Endothelial cell of umbilical vein (primary cell): ENCODE results near the gene TRANK1. TPM values are rescaled to one million over a fixed set of nuclear protein-coding genes. Genes with fewer than 3 reads are reported as not detected.

Source experiments
- BruUV-seq: library from RNA; stranded (reverse); fragments of 400-500 nt; replicated peaks from 2 replicates; lab custom pipeline; 2021; lab: Mats Ljungman, UMichigan
- CTCF ChIA-PET: fragments of 300-600, 350-600 bp; sonication (Branson Sonifier 250); formaldehyde crosslinking; loops from one replicate; lab custom pipeline; 2021; ENCODE audit warnings: antibody characterized with exemption, inconsistent platforms; lab: Charles Lee
- POLR2A ChIA-PET: fragments of 300-600, 350-600 bp; sonication (Branson Sonifier 250); formaldehyde crosslinking; loops from one replicate; lab custom pipeline; 2021; ENCODE audit warnings: antibody characterized with exemption, inconsistent platforms; lab: Charles Lee
- DNase-seq: peaks from one replicate; pipeline ENCODE4 v3.0.0-alpha.2; 2011; ENCODE audit warnings: low read depth, low spot score
- FAIRE-seq: peaks from 2 replicates; lab custom pipeline; 2011; peaks lifted over from hg19 to GRCh38; lab: Jason Lieb, UNC
- H2AFZ ChIP-seq: 2 replicates; pipeline ENCODE4 v1.6.0; 2012; ENCODE audit warnings: low read depth, low read length, control low read depth, inconsistent platforms
- H3K27ac ChIP-seq: 2 replicates; pipeline ENCODE4 v1.5.1; 2011; ENCODE audit warnings: low read depth, mild to moderate bottlenecking, control low read depth, low read length, moderate library complexity; ENCODE audit not compliant: insufficient read depth
- H3K27me3 ChIP-seq, 2 experiments: 2 replicates each; pipeline versions ENCODE4 v1.6.0 to v1.6.1; 2011; ENCODE audit warnings: low read length in 2 of 2, mixed read lengths in 1 of 2; ENCODE audit not compliant: control insufficient read depth in 2 of 2, insufficient read depth in 2 of 2
- H3K36me3 ChIP-seq, 2 experiments: 2 replicates in 1 of 2; 3 replicates in 1 of 2; pipeline ENCODE4 v1.5.1; 2011; ENCODE audit warnings: low read length in 2 of 2, mild to moderate bottlenecking in 1 of 2, moderate library complexity in 1 of 2; ENCODE audit not compliant: control insufficient read depth in 2 of 2, insufficient read depth in 2 of 2; ENCODE audit errors: extremely low read depth in 1 of 2
- H3K4me1 ChIP-seq: 3 replicates; pipeline ENCODE4 v1.5.1; 2011; ENCODE audit warnings: mild to moderate bottlenecking, low read length; ENCODE audit not compliant: control insufficient read depth, insufficient read depth; ENCODE audit errors: extremely low read depth
- H3K4me2 ChIP-seq: 2 replicates; pipeline ENCODE4 v1.6.1; 2011; ENCODE audit warnings: low read length, control low read depth, mixed read lengths; ENCODE audit not compliant: insufficient read depth
- H3K4me3 ChIP-seq, 3 experiments: fragments of 200-600 bp in 1 of 3; sonication (generic), shearing (Covaris generic) in 1 of 3; replicated peaks in 1 of 3; 2 replicates each; pipeline ENCODE4 v1.5.1; 2011 to 2016; ENCODE audit warnings: control low read depth in 3 of 3, low read length in 3 of 3, mild to moderate bottlenecking in 2 of 3, inconsistent platforms in 1 of 3, low read depth in 1 of 3, moderate library complexity in 1 of 3; ENCODE audit not compliant: insufficient read depth in 1 of 3
- H3K79me2 ChIP-seq: 2 replicates; pipeline ENCODE4 v1.6.0; 2012; ENCODE audit warnings: low read length, inconsistent platforms; ENCODE audit not compliant: control insufficient read depth, insufficient read depth
- H3K9ac ChIP-seq: replicated peaks from 2 replicates; pipeline ENCODE3; 2011; ENCODE audit warnings: low read length, control low read depth; ENCODE audit not compliant: insufficient read depth; ENCODE audit errors: extremely low read depth
- H3K9me1 ChIP-seq: replicated peaks from 3 replicates; pipeline ENCODE4 v1.6.0; 2011; ENCODE audit warnings: mild to moderate bottlenecking, low read length; ENCODE audit not compliant: control insufficient read depth, insufficient read depth; ENCODE audit errors: extremely low read depth
- H3K9me3 ChIP-seq: replicated peaks from 2 replicates; pipeline ENCODE4 v1.5.1; 2012; ENCODE audit warnings: low read length, inconsistent platforms; ENCODE audit not compliant: control insufficient read depth, insufficient read depth
- H4K20me1 ChIP-seq: replicated peaks from 2 replicates; pipeline ENCODE3; 2011; ENCODE audit warnings: mild to moderate bottlenecking, low read length; ENCODE audit not compliant: control insufficient read depth, insufficient read depth; ENCODE audit errors: extremely low read depth
- EZH2 ChIP-seq: IDR thresholded peaks from 2 replicates; pipeline ENCODE4 v1.6.1; 2012; ENCODE audit warnings: borderline replicate concordance, low read depth, mild to moderate bottlenecking, moderate library complexity, low read length, inconsistent platforms; ENCODE audit not compliant: severe bottlenecking
- FOS ChIP-seq: IDR thresholded peaks from 2 replicates; pipeline ENCODE4 v1.6.1; 2011; ENCODE audit warnings: mild to moderate bottlenecking, low read length, moderate library complexity, borderline replicate concordance; ENCODE audit not compliant: insufficient read depth
- GATA2 ChIP-seq: IDR thresholded peaks from 2 replicates; pipeline ENCODE4 v1.7.0; 2011; ENCODE audit warnings: low read depth, mild to moderate bottlenecking, moderate library complexity, mixed read lengths, low read length; ENCODE audit not compliant: insufficient read length, insufficient read depth
- JUN ChIP-seq: IDR thresholded peaks from 2 replicates; pipeline ENCODE4 v1.6.1; 2011; ENCODE audit warnings: borderline replicate concordance, low read depth; ENCODE audit not compliant: insufficient read length, insufficient read depth
- MYC ChIP-seq: IDR thresholded peaks from one replicate; pipeline ENCODE4 v1.6.1; 2011; ENCODE audit warnings: mild to moderate bottlenecking, low read depth, low read length
- POLR2A ChIP-seq: IDR thresholded peaks from 2 replicates; pipeline ENCODE4 v1.6.1; 2012; ENCODE audit warnings: low read depth, mild to moderate bottlenecking, control low read depth, low read length
- POLR2AphosphoS5 ChIP-seq: IDR thresholded peaks from 2 replicates; pipeline ENCODE4 v1.6.1; 2012; ENCODE audit warnings: low read depth, mild to moderate bottlenecking, control low read depth, low read length, moderate library complexity; ENCODE audit not compliant: insufficient read depth
- dilution Hi-C: fragments of 300-500 bp; cut with MboI; formaldehyde crosslinking; loops from one replicate; pipeline ENCODE4 v1.15.0; 2019; ENCODE audit warnings: low sequenced_read_pairs; ENCODE audit not compliant: extremely low pct_ligation_motif_present
- intact Hi-C: fragments of 100-400 bp; cut with micrococcal nuclease; formaldehyde crosslinking; loops from one replicate; pipeline ENCODE4 v1.10.0; 2022
- polyA plus RNA-seq, 4 experiments: library from polyadenylated mRNA; depleted of rRNA in 3 of 4; stranded (reverse) in 3 of 4; unstranded in 1 of 4; fragments of >200 nt; gene quantifications; 2 replicates each; pipeline versions ENCODE4 v1.2.1 to v1.2.3, GENCODE V29; 2011 to 2012; ENCODE audit warnings: missing spikeins in 1 of 4
- total RNA-seq: library from RNA; stranded (reverse); gene quantifications from 2 replicates; pipeline ENCODE4 v1.2.3, GENCODE V29; 2021
- TF ChIP-seq, protein P1 (sequence below), 2 donors: IDR thresholded peaks; 1 replicate in 1 of 2; 2 replicates in 1 of 2; pipeline ENCODE4 v1.5.1; 2011; ENCODE audit warnings: low read length in 2 of 2, mild to moderate bottlenecking in 2 of 2, moderate library complexity in 2 of 2, control low read depth in 1 of 2, inconsistent platforms in 1 of 2, low read depth in 1 of 2; ENCODE audit not compliant: insufficient read depth in 1 of 2; ENCODE audit errors: extremely low read depth in 1 of 2
- TF ChIP-seq, protein P2 (sequence below): IDR thresholded peaks from 2 replicates; pipeline ENCODE4 v1.6.1; 2011; ENCODE audit not compliant: insufficient read depth, insufficient read length

Gene TRANK1
- total and polyA plus RNA-seq, 2 donors (not counting 3 experiments of a cell fraction or from before 2014, with no cell fraction given): 4.6 to 14.4 TPM

DNA sequence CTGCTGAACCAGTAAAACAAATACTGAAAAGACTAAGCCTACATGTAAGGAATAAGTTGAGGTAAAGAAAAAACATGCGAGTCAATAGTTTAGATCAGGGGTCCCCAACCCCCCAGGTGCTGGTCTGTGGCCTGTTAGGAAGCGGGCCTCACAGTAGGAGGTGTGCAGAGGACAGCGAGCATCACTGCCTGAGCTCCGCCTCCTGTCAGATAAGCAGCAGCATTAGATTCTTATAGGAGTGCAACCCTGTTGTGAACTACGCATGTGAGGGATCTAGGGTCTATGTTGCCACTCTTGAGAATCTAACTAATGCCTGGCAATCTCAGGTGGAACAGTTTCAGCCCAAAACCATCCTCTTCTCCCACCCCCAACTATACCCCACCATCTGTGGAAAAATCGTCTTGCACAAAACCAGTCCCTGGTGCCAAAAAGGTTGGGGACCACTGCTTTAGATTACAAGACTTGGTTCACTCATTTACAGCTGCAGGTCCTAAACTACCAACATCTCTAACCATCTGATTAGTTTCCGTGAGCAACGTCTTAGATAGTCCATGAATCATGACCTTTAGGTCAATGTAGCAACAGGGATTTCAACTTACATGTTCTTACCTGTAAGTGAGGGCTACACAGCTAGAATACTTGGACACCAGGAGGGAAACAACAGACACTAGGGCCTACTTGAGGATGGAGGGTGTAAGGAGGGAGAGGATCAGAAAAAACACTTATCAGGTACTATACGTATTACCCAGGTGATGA lies 66.7 kb downstream of the TRANK1 start:
- Histone ChIP-seq H3K9me1 (no peaks in the 10 kb centered on the region), H3K27ac (no peak overlapping the region), H3K4me3 (no peak overlapping the region), H3K9me3 (no peaks in the 10 kb centered on the region), H3K27me3 (no peaks in the 10 kb centered on the region), H3K4me1 (no peaks in the 10 kb centered on the region), H3K4me2 (no peak overlapping the region), H3K36me3 (no peaks in the 10 kb centered on the region), H4K20me1 (no peaks in the 10 kb centered on the region), H2AFZ (no peak overlapping the region), H3K79me2 (no peaks in the 10 kb centered on the region), H3K9ac (no peak overlapping the region)
- DNase-seq (no peak), FAIRE-seq (no peak)
- BruUV-seq: no TSS peak
- TF ChIP-seq EZH2 (no peak), POLR2AphosphoS5 (no peak), GATA2 (no peak), POLR2A (no peak), JUN (no peak), FOS (no peak), MYC (no peak)
- TF ChIP-seq, protein P1, sequence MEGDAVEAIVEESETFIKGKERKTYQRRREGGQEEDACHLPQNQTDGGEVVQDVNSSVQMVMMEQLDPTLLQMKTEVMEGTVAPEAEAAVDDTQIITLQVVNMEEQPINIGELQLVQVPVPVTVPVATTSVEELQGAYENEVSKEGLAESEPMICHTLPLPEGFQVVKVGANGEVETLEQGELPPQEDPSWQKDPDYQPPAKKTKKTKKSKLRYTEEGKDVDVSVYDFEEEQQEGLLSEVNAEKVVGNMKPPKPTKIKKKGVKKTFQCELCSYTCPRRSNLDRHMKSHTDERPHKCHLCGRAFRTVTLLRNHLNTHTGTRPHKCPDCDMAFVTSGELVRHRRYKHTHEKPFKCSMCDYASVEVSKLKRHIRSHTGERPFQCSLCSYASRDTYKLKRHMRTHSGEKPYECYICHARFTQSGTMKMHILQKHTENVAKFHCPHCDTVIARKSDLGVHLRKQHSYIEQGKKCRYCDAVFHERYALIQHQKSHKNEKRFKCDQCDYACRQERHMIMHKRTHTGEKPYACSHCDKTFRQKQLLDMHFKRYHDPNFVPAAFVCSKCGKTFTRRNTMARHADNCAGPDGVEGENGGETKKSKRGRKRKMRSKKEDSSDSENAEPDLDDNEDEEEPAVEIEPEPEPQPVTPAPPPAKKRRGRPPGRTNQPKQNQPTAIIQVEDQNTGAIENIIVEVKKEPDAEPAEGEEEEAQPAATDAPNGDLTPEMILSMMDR (IDR thresholded peaks at IDR 0.05; ENCODE audit: extremely low read depth in 1 of 2, insufficient read depth in 1 of 2, low read depth in 1 of 2, low read length in 2 of 2): no peak
- TF ChIP-seq, protein P2, sequence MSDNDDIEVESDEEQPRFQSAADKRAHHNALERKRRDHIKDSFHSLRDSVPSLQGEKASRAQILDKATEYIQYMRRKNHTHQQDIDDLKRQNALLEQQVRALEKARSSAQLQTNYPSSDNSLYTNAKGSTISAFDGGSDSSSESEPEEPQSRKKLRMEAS: no peak
- intact Hi-C loops: no loop called here
- ChIA-PET CTCF (interaction anchor here (1.5 to 2.3 kb wide), 2 partner anchors 9 to 80 kb away, joined by 6 read pairs; no protein-coding TSS in a partner anchor), POLR2A (no interaction called here)
- dilution Hi-C loops: no loop called here
